Calu3 (cell line): ENCODE results near the gene POFUT1. TPM values are rescaled to one million over a fixed set of nuclear protein-coding genes. Genes with fewer than 3 reads are reported as not detected.
A peak's percentile ranks its signal among the peaks of the same experiment; 100 is the strongest.

ENCODE experiments used
- BruUV-seq: library from RNA; stranded (reverse); fragments of 400-500 nt; replicated peaks from 2 replicates; lab custom pipeline; 2021; lab: Mats Ljungman, UMichigan
- CTCF ChIA-PET: fragments of 300-600 bp; sonication (Branson Sonifier 250); formaldehyde crosslinking; loops from one replicate; lab custom pipeline; 2022; ENCODE audit warnings: antibody characterized with exemption; lab: Charles Lee
- DNase-seq: peaks from one replicate; pipeline ENCODE4 v3.0.0; 2022
- H3K27ac Mint-ChIP-seq: one replicate; pipeline ENCODE4 v1.8.0; 2022; ENCODE audit warnings: mixed read lengths; ENCODE audit not compliant: unreplicated experiment
- H3K27me3 Mint-ChIP-seq: one replicate; pipeline ENCODE4 v1.8.0; 2022; ENCODE audit warnings: mixed read lengths; ENCODE audit not compliant: unreplicated experiment
- H3K36me3 Mint-ChIP-seq: one replicate; pipeline ENCODE4 v1.8.0; 2022; ENCODE audit warnings: mild to moderate bottlenecking, moderate library complexity, mixed read lengths; ENCODE audit not compliant: insufficient read depth, unreplicated experiment
- H3K4me1 Mint-ChIP-seq: one replicate; pipeline ENCODE4 v1.8.0; 2022; ENCODE audit warnings: mild to moderate bottlenecking, low read depth, mixed read lengths; ENCODE audit not compliant: unreplicated experiment
- H3K4me3 Mint-ChIP-seq: one replicate; pipeline ENCODE4 v1.8.0; 2022; ENCODE audit warnings: mild to moderate bottlenecking, low read depth, moderate library complexity, mixed read lengths; ENCODE audit not compliant: unreplicated experiment
- H3K9me3 Mint-ChIP-seq: one replicate; pipeline ENCODE4 v1.8.0; 2022; ENCODE audit warnings: low read depth, mixed read lengths; ENCODE audit not compliant: unreplicated experiment
- CTCF ChIP-seq: fragments of 200-600 bp; IDR thresholded peaks from one replicate; pipeline ENCODE4 v1.8.0; 2022; ENCODE audit warnings: antibody characterized with exemption; ENCODE audit not compliant: unreplicated experiment
- intact Hi-C: fragments of 100-400 bp; cut with micrococcal nuclease; formaldehyde crosslinking; loops from one replicate; pipeline ENCODE4 v1.10.0; 2022; ENCODE audit not compliant: unreplicated experiment
- total RNA-seq: library from RNA; stranded (reverse); gene quantifications from 2 replicates; pipeline ENCODE4 v1.2.3, GENCODE V29; 2022

The POFUT1 gene
- total RNA-seq, 1 experiment from 2014 or later, result 87.3 TPM

DNA sequence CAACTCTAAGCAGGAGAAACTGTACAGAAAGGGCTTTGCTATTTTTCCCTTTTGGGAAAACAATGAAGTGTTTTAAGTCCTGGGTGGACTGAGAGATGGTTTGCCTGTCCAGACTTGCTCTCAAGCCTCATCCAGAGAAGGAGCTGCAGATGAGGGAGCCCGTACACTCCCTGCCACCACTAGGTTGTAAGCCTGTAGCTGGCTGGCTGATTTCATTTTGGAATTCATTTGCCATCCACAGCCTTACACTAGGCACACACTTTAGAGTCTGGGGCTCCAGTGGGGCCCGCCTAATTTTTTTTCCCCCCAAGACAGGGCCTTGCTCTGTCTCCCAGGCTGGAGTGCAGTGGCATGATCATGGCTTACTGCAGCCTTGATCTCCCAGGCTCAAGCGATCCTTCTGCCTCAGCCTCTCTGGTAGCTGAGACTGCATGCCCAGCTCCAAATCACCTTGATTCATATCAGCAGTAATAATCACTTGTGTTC is 28.4 kb downstream of the POFUT1 start:
- Mint-ChIP-seq H3K4me3 (no peak overlapping the region), H3K9me3 (no peaks in the 10 kb centered on the region), H3K4me1 (peaks cover 13% of the 10 kb centered on the region), H3K27me3 (no peaks in the 10 kb centered on the region), H3K27ac (no peak overlapping the region), H3K36me3 (peaks cover 11% of the 10 kb centered on the region)
- no peak for DNase-seq
- CTCF ChIA-PET, result interaction anchor here (0.5 to 0.6 kb wide), 2 partner anchors 943 to 1198 kb away, joined by 3 read pairs; no protein-coding TSS in a partner anchor
- intact Hi-C loops, result no loop called here
- BruUV-seq, result no TSS peak
- TF ChIP-seq CTCF, result no peak

DNA sequence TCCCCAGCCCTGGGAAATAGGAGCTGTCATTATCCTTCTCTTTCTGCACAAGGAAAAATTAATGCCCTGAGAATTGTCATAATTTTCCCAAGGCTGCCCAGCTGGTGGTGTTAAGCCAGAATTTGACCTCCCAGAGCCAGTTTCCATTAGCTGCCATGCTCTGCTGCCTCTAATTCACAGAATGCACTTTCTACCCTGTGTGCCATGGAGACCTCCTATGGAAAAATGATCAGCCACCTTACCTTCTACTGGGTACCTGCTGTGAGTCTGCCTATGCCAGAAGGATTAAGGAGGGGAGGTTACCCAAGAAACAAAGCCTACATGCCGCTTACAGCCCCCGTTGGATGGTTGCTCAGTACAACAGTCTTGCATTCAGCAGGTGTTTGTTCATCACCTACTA is 29.1 kb downstream of the POFUT1 start:
- no peak for TF ChIP-seq CTCF
- Mint-ChIP-seq H3K4me1 (peaks cover 13% of the 10 kb centered on the region), H3K4me3 (no peak overlapping the region), H3K9me3 (no peaks in the 10 kb centered on the region), H3K36me3 (peaks cover 7% of the 10 kb centered on the region), H3K27me3 (no peaks in the 10 kb centered on the region), H3K27ac (no peak overlapping the region)
- intact Hi-C loops, result no loop called here
- CTCF ChIA-PET, result no interaction called here
- DNase-seq, result no peak
- BruUV-seq, result no TSS peak

DNA sequence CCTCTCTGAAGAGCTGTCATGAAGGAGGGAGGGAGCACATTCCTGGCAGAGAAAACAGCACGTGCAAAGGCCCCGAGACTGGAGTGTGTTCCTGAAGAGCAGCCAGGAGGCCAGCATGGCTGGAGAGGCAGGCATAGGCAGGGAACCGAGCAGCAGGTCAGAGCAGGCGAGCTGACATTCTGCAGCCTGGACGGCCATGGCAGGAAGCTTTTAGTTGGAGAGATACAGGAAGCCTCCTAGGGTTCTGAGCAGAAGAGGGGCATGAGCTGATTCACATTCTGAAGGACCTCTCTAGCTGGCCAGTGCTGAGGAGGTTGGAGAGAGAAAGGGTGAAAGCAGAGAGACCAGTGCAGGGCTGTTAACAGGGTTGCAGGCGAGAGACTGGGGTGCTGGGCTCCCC is 29.7 kb downstream of the POFUT1 start:
- intact Hi-C loops, result no loop called here
- no peak overlapping the region for H3K4me3 Mint-ChIP-seq
- BruUV-seq, result TSS peak; percentile 55
- CTCF ChIA-PET, result no interaction called here
- peaks cover 13% of the 10 kb centered on the region for H3K4me1 Mint-ChIP-seq
- H3K27me3 Mint-ChIP-seq, result no peaks in the 10 kb centered on the region
- H3K36me3 Mint-ChIP-seq, result peaks cover 7% of the 10 kb centered on the region
- H3K9me3 Mint-ChIP-seq, result no peaks in the 10 kb centered on the region
- no peak overlapping the region for H3K27ac Mint-ChIP-seq
- no peak for TF ChIP-seq CTCF
- no peak for DNase-seq

DNA sequence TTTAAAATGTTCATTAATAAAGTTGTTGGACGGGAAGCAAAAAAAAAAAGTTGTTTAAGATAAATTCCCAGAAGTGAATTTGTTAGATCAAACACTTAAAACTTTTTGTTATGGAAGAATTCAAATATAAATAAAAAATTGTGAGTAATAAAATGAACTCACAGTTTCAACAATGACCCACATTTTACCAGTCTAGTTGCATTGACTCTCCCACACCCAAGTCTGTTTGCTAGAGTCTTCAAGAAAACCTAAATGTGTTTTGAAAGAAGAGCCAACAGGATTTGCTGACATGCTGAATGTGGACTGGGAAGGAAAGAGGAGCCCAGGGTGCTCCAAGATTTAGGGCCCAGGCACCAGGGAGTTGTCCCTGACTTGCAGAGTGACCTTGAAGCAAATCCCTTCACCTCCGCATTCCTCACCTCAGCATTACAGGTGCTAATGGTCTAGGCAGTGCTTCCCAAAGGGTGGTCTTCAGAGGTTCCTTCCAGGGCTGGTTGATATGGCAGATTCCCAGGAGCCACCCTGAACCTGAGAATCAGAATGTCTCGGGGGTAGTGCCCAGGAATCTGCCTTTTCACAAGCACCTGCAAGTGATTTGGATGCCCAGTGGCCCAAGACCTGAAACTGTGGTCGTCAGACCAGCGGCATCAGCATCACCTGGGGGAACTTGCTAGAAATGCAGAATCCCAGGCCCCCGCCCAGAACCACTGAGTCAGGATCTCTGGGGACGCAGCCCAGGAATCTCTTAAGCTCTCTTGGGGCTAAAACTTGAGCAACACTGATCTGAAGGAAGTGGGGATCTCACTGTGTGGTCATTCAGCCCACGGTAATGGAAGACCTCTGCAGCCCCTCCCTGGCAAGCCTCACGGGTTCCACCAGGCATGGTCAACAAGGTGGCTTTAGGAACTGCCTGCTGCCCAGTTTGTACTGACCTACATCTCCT is 31.1 kb downstream of the POFUT1 start:
- Mint-ChIP-seq H3K9me3 (no peaks in the 10 kb centered on the region), H3K4me3 (no peak overlapping the region), H3K36me3 (no peaks in the 10 kb centered on the region), H3K27me3 (no peaks in the 10 kb centered on the region), H3K27ac (no peak overlapping the region), H3K4me1 (peaks cover 13% of the 10 kb centered on the region)
- DNase-seq, result no peak
- CTCF ChIA-PET, result no interaction called here
- TF ChIP-seq CTCF, result no peak
- BruUV-seq, result no TSS peak
- intact Hi-C loops, result no loop called here
